ENCODE results near the gene DNALI1.

GRCh38 chr1:37553598-37553926, 3.2 kb upstream of the DNALI1 start:
- no peak for TF ChIP-seq POLR2A (IDR thresholded peaks at IDR 0.05; ENCODE audit: low read length)
- no peak for TF ChIP-seq GATA1 (IDR thresholded peaks at IDR 0.05; ENCODE audit: low read depth, low read length)
